ENCODE results near the gene STPG1.
A peak's percentile ranks its signal among the peaks of the same experiment; 100 is the strongest.
"Not testable (repeated sequence)": the region's sequence is repeated elsewhere in the genome, so short reads cannot be mapped to it uniquely, and the experiment has no call there.

Gene STPG1

GRCh38 chr1:24413350-24414163 is at the start of gene STPG1:
TSS of gene STPG1 (minus strand) at chr1:24413782. CDS start at chr1:24401388, 12,394 bp downstream.
- peak; percentile 78 for DNase-seq

GRCh38 chr1:24462128-24462527 is 48.5 kb upstream of the STPG1 start:
- DNase-seq = not testable (repeated sequence)

- no peak for DNase-seq
Measured at GRCh38 chr1:24459551-24460266, 46.1 kb upstream of the STPG1 start.

- no peak for DNase-seq
Measured at GRCh38 chr1:24457866-24458265, 44.3 kb upstream of the STPG1 start.

- no peak for DNase-seq
Measured at GRCh38 chr1:24455272-24455671, 41.7 kb upstream of the STPG1 start.

- DNase-seq = no peak
Measured at GRCh38 chr1:24454673-24455072, 41.1 kb upstream of the STPG1 start.

- DNase-seq = no peak
Measured at GRCh38 chr1:24452922-24453485, 39.4 kb upstream of the STPG1 start.

GRCh38 chr1:24451746-24452145 is 38.2 kb upstream of the STPG1 start:
- no peak for DNase-seq

GRCh38 chr1:24450857-24451397 is 37.3 kb upstream of the STPG1 start:
- DNase-seq = no peak

- DNase-seq = no peak
Measured at GRCh38 chr1:24450316-24450715, 36.7 kb upstream of the STPG1 start.

- DNase-seq = not testable (repeated sequence)
Measured at GRCh38 chr1:24446446-24446845, 32.9 kb upstream of the STPG1 start.

GRCh38 chr1:24443241-24443656 is 29.7 kb upstream of the STPG1 start:
- DNase-seq = no peak

GRCh38 chr1:24442764-24443163 is 29.2 kb upstream of the STPG1 start:
- DNase-seq = no peak

GRCh38 chr1:24441996-24442668 is 28.6 kb upstream of the STPG1 start:
- DNase-seq = no peak

- DNase-seq = no peak
Measured at GRCh38 chr1:24441480-24441879, 27.9 kb upstream of the STPG1 start.

GRCh38 chr1:24440436-24440835 is 26.9 kb upstream of the STPG1 start:
- DNase-seq = no peak

GRCh38 chr1:24438423-24438901 is 24.9 kb upstream of the STPG1 start:
- DNase-seq = no peak

- no peak for DNase-seq
Measured at GRCh38 chr1:24437631-24438396, 24.2 kb upstream of the STPG1 start.

GRCh38 chr1:24435782-24436365 is 22.3 kb upstream of the STPG1 start:
- no peak for DNase-seq

- no peak for DNase-seq
Measured at GRCh38 chr1:24427545-24427862, 13.9 kb upstream of the STPG1 start.

- no peak for DNase-seq
Measured at GRCh38 chr1:24426744-24427544, 13.4 kb upstream of the STPG1 start.
